ENCODE results near the gene CEMP1. TPM values are rescaled to one million over a fixed set of nuclear protein-coding genes. Genes with fewer than 3 reads are reported as not detected.

Gene CEMP1
- total RNA-seq, 1 donor from 2014 or later, result not detected

- H3K4me3 ChIP-seq (ENCODE audit: low read depth, low read length), result no peak overlapping the region
- DNase-seq (ENCODE audit: low read depth), result no peak
- TF ChIP-seq CTCF (conservative IDR thresholded peaks at IDR 0.05; ENCODE audit: low read depth, low read length), result no peak
These were observed 25.5 kb downstream of the CEMP1 start for GRCh38 chr16:2505695-2506094.

GRCh38 chr16:2501946-2502895 is 29.0 kb downstream of the CEMP1 start:
- H3K4me3 ChIP-seq (ENCODE audit: low read depth, low read length), result peak overlapping the region; percentile 60
- DNase-seq (ENCODE audit: low read depth), result no peak
- TF ChIP-seq CTCF (conservative IDR thresholded peaks at IDR 0.05; ENCODE audit: low read depth, low read length), result no peak

- DNase-seq (ENCODE audit: low read depth), result no peak
- TF ChIP-seq CTCF (conservative IDR thresholded peaks at IDR 0.05; ENCODE audit: low read depth, low read length), result peak; percentile 95
- peak overlapping the region; percentile 60 for H3K4me3 ChIP-seq (ENCODE audit: low read depth, low read length)
These were observed 30.1 kb downstream of the CEMP1 start for GRCh38 chr16:2500918-2501750.

- no peak for TF ChIP-seq CTCF (conservative IDR thresholded peaks at IDR 0.05; ENCODE audit: low read depth, low read length)
These were observed 30.7 kb downstream of the CEMP1 start for GRCh38 chr16:2500430-2500917.

GRCh38 chr16:2499890-2500429 is 31.2 kb downstream of the CEMP1 start:
- no peak overlapping the region for H3K4me3 ChIP-seq (ENCODE audit: low read depth, low read length)
- no peak for DNase-seq (ENCODE audit: low read depth)
- no peak for TF ChIP-seq CTCF (conservative IDR thresholded peaks at IDR 0.05; ENCODE audit: low read depth, low read length)

More at GRCh38 chr16:2500430-2500917, 30.7 kb downstream of the CEMP1 start:
- no peak overlapping the region for H3K4me3 ChIP-seq (ENCODE audit: low read depth, low read length)
- DNase-seq (ENCODE audit: low read depth), result no peak

- no peak for TF ChIP-seq CTCF (conservative IDR thresholded peaks at IDR 0.05; ENCODE audit: low read depth, low read length)
- DNase-seq (ENCODE audit: low read depth), result no peak
These were observed 31.8 kb downstream of the CEMP1 start for GRCh38 chr16:2499454-2499853.

More at GRCh38 chr16:2499454-2499853, 31.8 kb downstream of the CEMP1 start:
- H3K4me3 ChIP-seq (ENCODE audit: low read depth, low read length), result no peak overlapping the region

Measured in epithelial cell of proximal tubule (primary cell).